AG09319 (cell line): ENCODE data around the gene UFL1.
A peak's percentile ranks its signal among the peaks of the same experiment; 100 is the strongest.
"Not testable (repeated sequence)": the region's sequence is repeated elsewhere in the genome, so short reads cannot be mapped to it uniquely, and the experiment has no call there.

ENCODE experiments used
- DNase-seq: peaks from one replicate; pipeline ENCODE4 v3.0.0-alpha.2; 2010; ENCODE audit warnings: low read depth; ENCODE audit errors: extremely low read depth
- CTCF ChIP-seq: IDR thresholded peaks from 2 replicates; pipeline ENCODE4 v1.5.1; 2011; ENCODE audit warnings: low read depth, mild to moderate bottlenecking, inconsistent platforms, low read length, moderate library complexity

The UFL1 gene

DNA sequence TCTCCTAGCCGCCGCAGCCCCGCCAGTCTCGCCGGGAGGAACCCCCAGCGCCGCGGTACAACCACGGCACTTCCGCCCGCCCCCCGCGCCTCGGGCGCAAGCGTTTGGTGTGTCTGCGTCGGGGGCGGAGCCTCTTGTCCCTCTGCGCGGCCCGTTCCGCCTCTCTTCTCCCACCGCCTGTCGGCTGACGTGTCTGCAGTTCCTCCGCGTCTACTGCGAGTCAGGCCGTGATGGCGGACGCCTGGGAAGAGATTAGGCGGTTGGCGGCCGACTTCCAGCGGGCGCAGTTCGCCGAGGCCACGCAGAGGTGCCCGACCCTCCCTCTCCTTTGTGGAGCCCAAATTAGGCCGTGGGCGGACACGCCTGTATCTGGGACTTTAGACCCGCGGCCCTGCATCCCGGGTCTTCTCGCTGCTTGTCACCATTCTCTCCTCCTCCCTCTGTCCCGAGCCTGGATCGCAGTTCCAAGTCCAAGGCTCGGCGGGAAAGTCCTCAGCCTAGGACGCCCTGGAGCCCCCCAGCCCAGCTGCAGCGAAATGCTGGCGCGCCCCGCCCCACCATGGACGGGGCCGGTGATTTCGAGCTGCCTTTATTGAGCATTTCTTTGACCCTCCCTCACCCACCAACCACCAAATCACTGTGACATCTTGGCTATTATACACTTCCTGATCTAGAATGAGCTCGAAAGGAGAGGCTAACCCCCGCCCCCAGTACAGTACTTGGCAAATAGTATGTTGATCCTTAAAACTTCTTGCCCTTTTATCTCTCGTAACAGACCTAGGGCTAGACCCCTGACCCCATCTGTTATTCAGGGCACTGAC, at the start of gene UFL1:
TSS of gene UFL1 (plus strand) at position 163 of the 821 bp plus-strand sequence. CDS start at position 231, 68 bp downstream.
- no peak; the same call in 1 of the 2 replicates for TF ChIP-seq CTCF
- DNase-seq, result peak; percentile 71

- DNase-seq, result not testable (repeated sequence)
These were observed 49.3 kb upstream of the UFL1 start for GRCh38 chr6:96472291-96472690.

GRCh38 chr6:96478695-96479094, 42.9 kb upstream of the UFL1 start:
- no peak for TF ChIP-seq CTCF
- no peak for DNase-seq

GRCh38 chr6:96491926-96492325, 29.7 kb upstream of the UFL1 start:
- no peak for DNase-seq
- no peak for TF ChIP-seq CTCF

GRCh38 chr6:96499781-96500180, 21.8 kb upstream of the UFL1 start:
- TF ChIP-seq CTCF, result no peak
- no peak for DNase-seq

- no peak for DNase-seq
- TF ChIP-seq CTCF, result no peak
These were observed 18.7 kb upstream of the UFL1 start for GRCh38 chr6:96502915-96503314.

DNA sequence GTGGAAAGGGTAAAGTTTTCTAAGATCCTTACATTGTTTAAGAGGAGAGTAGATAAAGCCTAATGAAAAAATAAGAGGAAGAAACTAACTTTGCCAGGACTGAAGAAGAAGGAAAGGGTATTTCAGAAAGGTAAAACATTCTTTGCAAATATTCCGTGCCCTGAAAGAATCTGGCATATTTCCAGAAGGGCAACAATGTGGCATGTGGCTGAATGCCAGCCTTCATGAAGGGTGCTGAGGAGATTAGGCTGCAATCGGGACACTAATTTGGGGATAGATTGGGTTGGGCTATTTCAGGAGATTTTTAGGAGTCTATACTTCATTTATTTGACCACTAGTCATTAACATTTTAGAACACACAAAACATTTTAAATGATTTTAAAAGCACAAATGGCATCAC, 16.2 kb upstream of the UFL1 start:
- DNase-seq, result no peak
- TF ChIP-seq CTCF, result no peak

DNA sequence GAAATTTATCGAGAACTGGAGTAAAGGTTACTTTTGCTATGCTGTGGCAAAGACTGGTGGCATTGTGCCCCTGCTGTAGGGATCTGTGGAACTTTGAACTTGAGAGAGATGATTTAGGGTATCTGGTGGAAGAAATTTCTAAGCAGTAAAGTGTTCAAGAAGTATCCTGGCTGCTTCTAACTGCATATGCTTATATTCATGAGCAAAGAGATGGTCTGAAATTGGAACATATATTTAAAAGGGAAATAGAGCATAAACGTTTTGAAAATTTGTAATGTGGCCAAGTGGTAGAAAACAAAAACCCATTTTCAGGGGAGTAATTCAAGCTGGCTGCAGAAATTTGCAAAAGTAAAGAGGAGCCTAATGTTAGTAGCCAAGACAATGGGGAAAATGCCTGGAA, 12.3 kb upstream of the UFL1 start:
- no peak for TF ChIP-seq CTCF
- DNase-seq, result no peak
